Left colon (tissue), 2 donors: ENCODE results near the gene GADD45B. TPM values are rescaled to one million over a fixed set of nuclear protein-coding genes. Genes with fewer than 3 reads are reported as not detected.
"Not testable (repeated sequence)": the region's sequence is repeated elsewhere in the genome, so short reads cannot be mapped to it uniquely, and the experiment has no call there.

ENCODE experiments used
- ATAC-seq: fragments of 200-7000 bp; cut with Tn5 transposase; one replicate; pipeline ENCODE4 v1.9.1; 2020; ENCODE audit warnings: mild to moderate bottlenecking, moderate library complexity
- DNase-seq, 2 donors: peaks; one replicate each; pipeline ENCODE4 v3.0.0-alpha.2; 2020
- intact Hi-C, 2 donors: fragments of 100-400 bp; cut with DNase I in 1 of 2; cut with micrococcal nuclease in 1 of 2; formaldehyde crosslinking; loops; one replicate each; pipeline versions ENCODE4 v1.11.2 to v1.14.0; 2022; cut with DNase I, micrococcal nuclease
- total RNA-seq, 2 donors: library from RNA; stranded (reverse); fragmentation: NEBNext Ultra II Directional; extraction: Animal tissue kit (Norgen Biotek cat#: 25700); gene quantifications; one replicate each; pipeline ENCODE4 v1.2.1, GENCODE V29; 2021
- donor health status: DM: no; HTN: no; CAD: no.
- donor health status: DM: yes; HTN: yes; CAD: no.

The GADD45B gene
- total RNA-seq, 2 donors from 2014 or later = 44.4 to 53.8 TPM

DNA sequence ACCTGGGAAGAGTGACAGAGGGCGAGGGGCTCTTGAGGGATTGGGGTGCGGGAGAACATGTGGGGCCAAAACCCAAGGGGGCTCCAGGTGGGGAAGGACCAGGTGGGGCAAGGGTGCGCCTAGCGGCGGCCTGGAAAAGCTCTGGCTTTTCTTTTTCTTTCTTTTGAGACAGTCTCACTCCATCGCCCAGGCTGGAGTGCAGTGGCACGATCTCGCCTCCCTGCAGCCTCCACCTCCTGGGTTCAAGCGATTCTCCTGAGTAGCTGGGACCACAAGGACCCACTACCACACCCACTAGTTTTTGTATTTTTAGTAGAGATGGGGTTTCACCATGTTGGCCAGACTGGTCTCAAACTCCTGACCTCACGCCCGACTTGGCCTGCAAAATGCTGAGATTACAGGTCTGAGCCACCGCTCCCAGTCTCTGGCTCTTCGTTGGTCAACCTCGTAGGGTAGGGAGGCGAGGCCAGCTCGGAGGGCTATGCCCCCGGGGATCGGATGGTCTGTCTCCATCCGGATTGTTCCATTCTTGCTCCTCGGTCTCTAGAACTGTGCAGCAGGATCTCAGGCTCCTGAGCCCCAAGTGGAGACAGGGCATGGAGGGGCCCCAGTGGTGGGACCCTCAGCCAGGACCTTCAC is 3.7 kb downstream of the GADD45B start:
- intact Hi-C loops = loop anchor here (5.0 to 10.0 kb wide), 2 partner anchors 63 to 105 kb away; no protein-coding TSS in a partner anchor
- ATAC-seq (no peak), DNase-seq (no peak)

GRCh38 chr19:2481466-2481865 is 5.5 kb downstream of the GADD45B start:
- DNase-seq (no peak), ATAC-seq (no peak)
- intact Hi-C loops = no loop called here

- ATAC-seq = no peak
These were observed 6.6 kb downstream of the GADD45B start for GRCh38 chr19:2482354-2483038.

DNA sequence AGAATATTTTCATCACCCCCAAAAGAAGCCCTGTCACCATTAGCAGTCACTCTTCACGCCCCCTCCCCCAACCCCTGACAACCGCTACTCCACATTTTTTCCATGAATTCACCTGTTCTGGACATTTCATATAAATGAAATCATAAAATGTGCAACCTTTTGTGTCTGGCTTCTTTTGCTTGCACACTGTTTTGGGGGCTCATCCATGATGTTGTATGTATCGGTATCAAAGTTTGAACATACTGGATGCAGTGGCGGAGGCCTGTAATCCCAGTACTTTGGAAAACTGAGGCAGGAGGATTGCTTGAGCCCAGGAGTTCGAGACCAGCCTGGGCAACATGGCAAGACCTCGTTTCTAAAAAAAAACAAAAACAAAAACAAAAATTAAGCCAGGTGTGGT is 7.2 kb downstream of the GADD45B start:
- DNase-seq (no peak), ATAC-seq (no peak)
- intact Hi-C loops = no loop called here

More at GRCh38 chr19:2482354-2483038, 6.6 kb downstream of the GADD45B start:
- no peak for DNase-seq
- intact Hi-C loops = no loop called here

DNA sequence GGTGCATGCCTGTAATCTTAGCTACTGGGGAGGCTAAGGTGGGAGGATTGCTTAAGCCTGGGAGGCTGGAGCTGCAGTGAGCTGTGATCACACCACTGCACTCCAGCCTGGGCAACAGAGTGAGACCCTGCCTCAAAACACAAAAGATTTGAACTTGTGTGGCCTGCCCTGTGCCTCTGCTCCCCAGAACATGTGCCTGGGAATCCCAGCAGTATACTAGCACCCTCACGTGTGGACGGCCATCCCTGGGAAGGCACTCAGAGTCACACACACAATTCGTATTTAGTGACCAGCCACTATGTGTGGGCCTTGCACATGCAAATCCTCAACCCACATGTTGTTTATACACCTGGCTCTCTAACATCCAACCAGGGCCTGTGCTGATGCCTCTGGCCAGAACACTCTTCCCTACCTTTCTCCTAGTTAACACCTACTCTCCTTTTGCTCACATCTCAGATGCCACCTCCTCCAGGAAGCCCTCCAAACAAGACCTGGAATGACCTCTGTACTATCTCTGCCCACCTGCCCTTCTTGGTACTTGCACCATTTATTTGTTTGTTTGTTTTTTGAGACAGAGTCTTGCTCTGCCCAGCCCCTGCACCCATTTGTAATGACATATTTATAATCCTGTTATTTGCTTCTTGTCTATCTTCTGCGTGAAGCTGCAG is 7.7 kb downstream of the GADD45B start:
- intact Hi-C loops = no loop called here
- no peak for ATAC-seq

GRCh38 chr19:2484178-2484937 is 8.4 kb downstream of the GADD45B start:
- intact Hi-C loops = no loop called here
- DNase-seq = no peak
- ATAC-seq = no peak

More for the DNA sequence above, 7.7 kb downstream of the GADD45B start:
- DNase-seq = no peak

GRCh38 chr19:2485428-2485827 is 9.5 kb downstream of the GADD45B start:
- no peak for DNase-seq
- ATAC-seq = no peak
- intact Hi-C loops = no loop called here

GRCh38 chr19:2487090-2487489 is 11.2 kb downstream of the GADD45B start:
- DNase-seq (no peak), ATAC-seq (no peak)
- intact Hi-C loops = no loop called here

DNA sequence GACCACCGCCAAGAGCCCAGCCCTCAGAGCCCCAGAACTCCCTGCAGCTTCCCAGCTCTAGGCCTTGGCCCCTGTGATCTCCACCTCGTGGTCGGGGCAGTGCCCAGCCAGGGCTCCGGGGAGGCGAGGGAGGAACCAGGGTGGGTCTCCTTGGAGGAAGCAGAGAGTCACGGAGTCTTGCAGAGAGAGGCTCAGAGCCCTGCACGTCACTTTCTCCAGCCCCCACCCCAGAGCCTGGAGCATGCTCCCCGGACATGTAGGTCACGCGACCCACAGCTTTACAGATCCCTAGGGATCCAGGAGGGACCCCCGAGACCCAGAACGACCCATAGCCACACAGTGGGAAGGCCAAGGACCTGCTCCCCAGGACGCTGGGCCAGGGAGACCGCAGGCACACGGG is 11.9 kb downstream of the GADD45B start:
- intact Hi-C loops = no loop called here
- no peak for ATAC-seq
- peak; percentile 43 to 57 for DNase-seq

DNA sequence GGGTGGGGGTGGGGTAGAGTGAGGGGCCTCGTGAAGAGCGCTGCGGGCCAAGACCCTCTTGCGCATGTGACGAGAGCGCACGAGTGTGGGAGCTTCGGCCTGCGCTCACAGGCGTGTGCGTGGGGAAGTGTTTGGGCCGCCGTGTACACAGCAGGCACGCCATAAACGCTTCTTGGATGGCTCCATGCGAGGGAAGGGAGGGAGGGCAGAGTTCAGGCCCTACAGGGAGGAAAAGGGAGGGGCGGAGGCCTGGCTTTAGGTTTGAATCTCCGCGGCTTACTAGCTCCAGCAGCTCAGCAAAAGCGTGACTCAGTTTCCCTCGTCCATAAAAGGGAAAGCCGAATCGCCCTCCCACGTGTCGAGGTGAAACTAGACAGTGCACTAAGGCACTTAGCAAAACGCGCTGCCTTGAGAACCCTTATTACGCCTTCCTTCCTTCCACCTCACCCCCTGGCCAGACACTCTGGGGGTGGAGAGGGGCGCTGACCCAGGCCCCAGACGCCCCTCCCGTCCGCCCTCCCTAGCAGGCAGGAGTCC is 12.5 kb downstream of the GADD45B start:
- peak; percentile 71 to 77 for DNase-seq
- ATAC-seq = peak; percentile 66

GRCh38 chr19:2488942-2489731 is 13.2 kb downstream of the GADD45B start:
- intact Hi-C loops = no loop called here
- DNase-seq = peak; percentile 53 to 74
- peak; percentile 63 for ATAC-seq

More for the DNA sequence above, 12.5 kb downstream of the GADD45B start:
- intact Hi-C loops = no loop called here

- ATAC-seq (no peak), DNase-seq (no peak)
- intact Hi-C loops = no loop called here
These were observed 14.7 kb downstream of the GADD45B start for GRCh38 chr19:2490659-2491058.

- ATAC-seq (peak; percentile 61), DNase-seq (peak; percentile 97)
- intact Hi-C loops = no loop called here
These were observed 15.3 kb downstream of the GADD45B start for GRCh38 chr19:2491130-2491801.

DNA sequence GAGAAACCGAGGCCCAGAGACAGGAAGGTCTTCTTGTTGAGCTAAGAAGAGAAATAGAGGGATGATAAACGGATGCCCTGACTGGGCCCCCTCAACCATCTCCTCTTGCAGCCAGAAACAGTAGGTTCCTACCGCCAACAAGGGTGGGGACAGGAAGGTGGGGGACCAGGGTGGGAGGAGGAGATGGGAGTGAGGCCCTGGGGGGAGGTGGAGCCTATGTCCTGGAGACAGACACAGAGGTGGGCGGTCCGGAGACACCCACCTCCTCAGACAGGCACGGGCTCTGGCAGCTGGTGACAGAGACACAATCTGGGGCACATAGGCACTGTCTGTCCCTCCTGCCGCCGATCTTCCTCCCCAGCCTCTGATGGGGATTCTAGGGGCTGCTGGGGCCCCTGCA is 16.9 kb downstream of the GADD45B start:
- DNase-seq (no peak), ATAC-seq (no peak)
- intact Hi-C loops = no loop called here

GRCh38 chr19:2493448-2493847 is 17.5 kb downstream of the GADD45B start:
- ATAC-seq, intact Hi-C loops, DNase-seq: not testable (repeated sequence)

GRCh38 chr19:2494084-2494446 is 18.1 kb downstream of the GADD45B start:
- intact Hi-C loops = no loop called here
- ATAC-seq (no peak), DNase-seq (no peak)

DNA sequence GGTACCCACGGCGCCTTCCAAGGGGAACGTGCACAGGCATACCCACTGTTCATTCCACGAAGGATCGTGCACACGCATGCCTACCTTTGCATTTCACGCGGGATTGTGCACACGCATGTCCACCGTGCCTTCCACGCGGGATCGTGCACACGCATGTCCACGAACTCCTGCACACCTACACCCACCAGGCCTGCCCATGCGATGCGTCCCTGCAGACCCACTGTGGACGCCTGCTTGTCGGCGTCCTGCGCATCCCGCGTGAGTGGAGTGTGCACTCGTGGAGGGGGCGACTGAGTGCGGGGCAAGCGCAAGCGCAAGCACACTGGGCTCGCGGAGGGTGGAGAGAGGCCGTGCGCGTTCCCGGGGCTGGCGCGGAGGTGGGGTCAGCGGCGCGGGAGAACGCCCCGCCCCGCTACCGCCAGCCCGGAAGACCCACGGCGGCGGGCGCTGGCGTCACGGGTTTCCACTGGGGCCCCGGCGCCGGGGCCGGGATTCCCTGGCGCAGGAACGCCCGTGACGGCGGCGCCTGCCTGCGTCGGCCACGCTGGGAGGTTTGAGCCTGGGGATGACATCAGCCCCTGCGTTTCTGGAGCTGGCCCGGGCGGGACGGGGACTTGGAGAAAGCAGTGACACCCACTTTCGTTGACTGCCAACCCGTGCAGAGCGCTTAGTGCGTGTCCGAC is 18.7 kb downstream of the GADD45B start:
- peak; percentile 76 to 82 for DNase-seq
- ATAC-seq = peak; percentile 55
- intact Hi-C loops = no loop called here
